Measurements from ENCODE around the gene AGPS.
A peak's percentile ranks its signal among the peaks of the same experiment; 100 is the strongest.

The AGPS gene

GRCh38 chr2:177552422-177553175 lies 160.0 kb downstream of the AGPS start (continued):
- no peak for TF ChIP-seq KLF9 (tag by site-specific recombination; IDR thresholded peaks at IDR 0.05; ENCODE audit: low read depth)
- TF ChIP-seq ZNF311 (tag by site-specific recombination; IDR thresholded peaks at IDR 0.05; ENCODE audit: borderline replicate concordance): no peak
- no peak for TF ChIP-seq ZIC2 (tag by site-specific recombination; IDR thresholded peaks at IDR 0.05)
- TF ChIP-seq ZNF37A (tag by site-specific recombination; IDR thresholded peaks at IDR 0.05): no peak
- no peak for TF ChIP-seq ZNF174 (tag by site-specific recombination; IDR thresholded peaks at IDR 0.05)
- no peak for TF ChIP-seq ZNF155 (tag by site-specific recombination; IDR thresholded peaks at IDR 0.05)
- no peak for TF ChIP-seq ZFHX2 (tag by site-specific recombination; conservative IDR thresholded peaks at IDR 0.05)
- TF ChIP-seq ZNF513 (tag by site-specific recombination; IDR thresholded peaks at IDR 0.05): no peak
- TF ChIP-seq ZNF837 (tag by site-specific recombination; IDR thresholded peaks at IDR 0.05): no peak
- TF ChIP-seq CTCF (tag by site-specific recombination; IDR thresholded peaks at IDR 0.05): no peak
- no peak for TF ChIP-seq ZNF621 (tag by site-specific recombination; IDR thresholded peaks at IDR 0.05)
- no peak for TF ChIP-seq ZNF571 (tag by site-specific recombination; IDR thresholded peaks at IDR 0.05)
- peak; percentile 39 for TF ChIP-seq YY1 (tag by site-specific recombination; IDR thresholded peaks at IDR 0.05)
- TF ChIP-seq ZNF704 (tag by site-specific recombination; IDR thresholded peaks at IDR 0.05): no peak
- TF ChIP-seq ZNF561 (tag by site-specific recombination; IDR thresholded peaks at IDR 0.05; ENCODE audit: borderline replicate concordance): no peak
- no peak for TF ChIP-seq TCF7L2 (IDR thresholded peaks at IDR 0.05; ENCODE audit: borderline replicate concordance, low read depth, low read length)
- TF ChIP-seq ZNF133 (tag by site-specific recombination; IDR thresholded peaks at IDR 0.05): no peak
- TF ChIP-seq ZNF121 (tag by site-specific recombination; IDR thresholded peaks at IDR 0.05): no peak
- no peak for TF ChIP-seq ZBTB49 (tag by site-specific recombination; IDR thresholded peaks at IDR 0.05; ENCODE audit: low read depth)
- no peak for TF ChIP-seq ZNF280D (tag by site-specific recombination; IDR thresholded peaks at IDR 0.05)
- TF ChIP-seq ZNF76 (tag by site-specific recombination; IDR thresholded peaks at IDR 0.05; ENCODE audit: borderline replicate concordance, low read depth): peak; percentile 98
- no peak for TF ChIP-seq ZNF23 (tag by site-specific recombination; IDR thresholded peaks at IDR 0.05; ENCODE audit: borderline replicate concordance)
- no peak for TF ChIP-seq ZNF10 (tag by site-specific recombination; IDR thresholded peaks at IDR 0.05)
- no peak for TF ChIP-seq MEIS1 (CRISPR knock-in tag; IDR thresholded peaks at IDR 0.05; ENCODE audit: borderline replicate concordance)
- TF ChIP-seq ZNF544 (tag by site-specific recombination; IDR thresholded peaks at IDR 0.05): no peak
- no peak for TF ChIP-seq ZNF404 (tag by site-specific recombination; IDR thresholded peaks at IDR 0.05)
- TF ChIP-seq ZNF449 (tag by site-specific recombination; IDR thresholded peaks at IDR 0.05): no peak
- TF ChIP-seq ELK4 (IDR thresholded peaks at IDR 0.05; ENCODE audit: borderline replicate concordance, low read depth, low read length): no peak; the same call in 1 of the 2 replicates

Data from HEK293 (cell line).